HepG2 (cell line): Measurements from ENCODE around the gene CYP11A1. TPM values are rescaled to one million over a fixed set of nuclear protein-coding genes. Genes with fewer than 3 reads are reported as not detected.

Source experiments
- ATAC-seq: fragments of 200-7000 bp; cut with Tn5 transposase; 3 replicates; pipeline ENCODE4 v1.9.1; 2020; ENCODE audit warnings: mild to moderate bottlenecking, moderate library complexity
- BruUV-seq: library from RNA; stranded (reverse); fragments of 400-500 nt; replicated peaks from 2 replicates; lab custom pipeline; 2021; lab: Mats Ljungman, UMichigan
- CTCF ChIA-PET: fragments of 300-600 bp; formaldehyde crosslinking; extraction: SDS; loops from one replicate; lab custom pipeline; 2021; ENCODE audit warnings: low total read pairs, inconsistent platforms, low intra/inter-chr PET ratio; lab: Yijun Ruan, JAX
- POLR2A ChIA-PET: fragments of 350-600 bp; sonication (Branson Sonifier 250); formaldehyde crosslinking; loops from one replicate; lab custom pipeline; 2020; ENCODE audit warnings: antibody characterized with exemption, inconsistent platforms; lab: Yijun Ruan, JAX
- DNase-seq: peaks from one replicate; pipeline ENCODE4 v3.0.0-alpha.2; 2015; ENCODE audit warnings: low spot score
- FAIRE-seq: peaks from 3 replicates; lab custom pipeline; 2011; peaks lifted over from hg19 to GRCh38; lab: Jason Lieb, UNC
- H2AFZ ChIP-seq: one replicate; pipeline ENCODE4 v1.6.1; 2011; ENCODE audit warnings: low read length, inconsistent platforms
- H3K27ac ChIP-seq: fragments of 300-600 bp; 3 replicates; pipeline ENCODE4 v1.8.0; 2011; ENCODE audit warnings: mixed run types, mild to moderate bottlenecking, mixed read lengths, low read length, inconsistent platforms; ENCODE audit not compliant: insufficient read depth; ENCODE audit errors: extremely low read length
- H3K27me3 ChIP-seq, 2 experiments: fragments of 200-600 bp in 1 of 2; 2 replicates in 1 of 2; 3 replicates in 1 of 2; pipeline versions ENCODE4 v1.6.0 to v1.8.0; 2011; ENCODE audit warnings: low read length in 2 of 2, mild to moderate bottlenecking in 2 of 2, moderate library complexity in 2 of 2, inconsistent platforms in 1 of 2; ENCODE audit not compliant: insufficient read depth in 2 of 2, control insufficient read depth in 1 of 2
- H3K36me3 ChIP-seq, 2 experiments: fragments of 200-600 bp in 1 of 2; replicated peaks in 1 of 2; 2 replicates in 1 of 2; 3 replicates in 1 of 2; pipeline versions ENCODE4 v1.5.1 to v1.8.0; 2011; ENCODE audit warnings: low read length in 2 of 2, inconsistent platforms in 1 of 2; ENCODE audit not compliant: insufficient read depth in 2 of 2, control insufficient read depth in 1 of 2
- H3K4me1 ChIP-seq: 2 replicates; pipeline ENCODE4 v1.5.1; 2012; ENCODE audit warnings: low read length, inconsistent platforms; ENCODE audit not compliant: insufficient read depth
- H3K4me2 ChIP-seq: 2 replicates; pipeline ENCODE4 v1.6.0; 2011; ENCODE audit warnings: low read depth, low read length, inconsistent platforms
- H3K4me3 ChIP-seq, 3 experiments: fragments of 200-600 bp in 1 of 3; sonication (generic), shearing (Covaris generic) in 1 of 3; replicated peaks in 1 of 3; 2 replicates each; pipeline ENCODE4 v1.5.1; 2011 to 2016; ENCODE audit warnings: low read length in 3 of 3, inconsistent platforms in 2 of 3, low read depth in 2 of 3, mild to moderate bottlenecking in 2 of 3, control low read depth in 1 of 3, mixed read lengths in 1 of 3; ENCODE audit not compliant: insufficient read depth in 1 of 3
- H3K79me2 ChIP-seq: one replicate; pipeline ENCODE4 v1.6.1; 2011; ENCODE audit warnings: low read length, inconsistent platforms; ENCODE audit not compliant: insufficient read depth
- H3K9ac ChIP-seq: 2 replicates; pipeline ENCODE4 v1.6.0; 2011; ENCODE audit warnings: mild to moderate bottlenecking, low read depth, low read length, inconsistent platforms; ENCODE audit not compliant: insufficient read depth
- H3K9me3 ChIP-seq: 2 replicates; pipeline ENCODE4 v1.5.1; 2012; ENCODE audit warnings: mild to moderate bottlenecking, low read length
- H4K20me1 ChIP-seq: 2 replicates; pipeline ENCODE4 v1.6.0; 2011; ENCODE audit warnings: inconsistent platforms, mild to moderate bottlenecking, low read length, moderate library complexity; ENCODE audit not compliant: insufficient read depth
- ARNT2 ChIP-seq: sonication (generic); formaldehyde crosslinking; IDR thresholded peaks from 2 replicates; pipeline ENCODE4 v1.8.0; 2022; ENCODE audit warnings: mild to moderate bottlenecking, low read depth, missing genetic modification reagents, moderate library complexity
- ATF7 ChIP-seq, 2 experiments: fragments of 450-650 bp in 1 of 2; sonication (generic) in 1 of 2; formaldehyde crosslinking in 1 of 2; IDR thresholded peaks; 2 replicates each; pipeline versions ENCODE4 v1.4.0 to v1.6.1; 2016 to 2020; ENCODE audit warnings: antibody characterized with exemption in 1 of 2, mild to moderate bottlenecking in 1 of 2, missing genetic modification reagents in 1 of 2
- FOXC1 ChIP-seq: sonication (generic); formaldehyde crosslinking; IDR thresholded peaks from 2 replicates; pipeline ENCODE4 v1.8.0; 2022; ENCODE audit warnings: mild to moderate bottlenecking, missing genetic modification reagents, borderline replicate concordance
- MTF1 ChIP-seq: sonication (generic); formaldehyde crosslinking; IDR thresholded peaks from 2 replicates; pipeline ENCODE4 v1.5.0; 2020; ENCODE audit warnings: missing genetic modification reagents
- NONO ChIP-seq, 2 experiments: fragments of 450-650 bp in 1 of 2; sonication (generic) in 1 of 2; formaldehyde crosslinking in 1 of 2; IDR thresholded peaks in 1 of 2; conservative IDR thresholded peaks in 1 of 2; 2 replicates each; pipeline versions ENCODE4 v1.6.1 to v1.8.0; 2017 to 2022; ENCODE audit warnings: mild to moderate bottlenecking in 1 of 2, missing genetic modification reagents in 1 of 2, moderate library complexity in 1 of 2
- RAD21 ChIP-seq: fragments of 450-650 bp; formaldehyde crosslinking; IDR thresholded peaks from 2 replicates; pipeline ENCODE4 v1.5.0; 2020; ENCODE audit warnings: mild to moderate bottlenecking
- RBFOX2 ChIP-seq: fragments of 200-400 bp; formaldehyde crosslinking; IDR thresholded peaks from 2 replicates; pipeline ENCODE4 v1.6.1; 2017; ENCODE audit warnings: low read depth, mild to moderate bottlenecking, low read length
- RFX1 ChIP-seq: fragments of 450-650 bp; IDR thresholded peaks from 2 replicates; pipeline ENCODE4 v1.6.1; 2017
- TCF12 ChIP-seq, 2 experiments: fragments of 450-650 bp in 1 of 2; sonication (generic) in 1 of 2; formaldehyde crosslinking in 1 of 2; IDR thresholded peaks; 2 replicates each; pipeline versions ENCODE4 v1.6.1 to v1.8.0; 2017 to 2022; ENCODE audit warnings: antibody characterized with exemption in 1 of 2, mild to moderate bottlenecking in 1 of 2, missing genetic modification reagents in 1 of 2, moderate library complexity in 1 of 2
- ZMAT3 ChIP-seq: sonication (generic); formaldehyde crosslinking; conservative IDR thresholded peaks from 2 replicates; pipeline ENCODE4 v1.7.0; 2021; ENCODE audit warnings: missing genetic modification reagents
- ZNF121 ChIP-seq: sonication (generic); formaldehyde crosslinking; IDR thresholded peaks from 2 replicates; pipeline ENCODE4 v1.5.0; 2020; ENCODE audit warnings: mild to moderate bottlenecking, missing genetic modification reagents
- ZNF33A ChIP-seq: sonication (generic); formaldehyde crosslinking; IDR thresholded peaks from 2 replicates; pipeline ENCODE4 v1.5.1; 2020; ENCODE audit warnings: missing genetic modification reagents, mild to moderate bottlenecking, moderate library complexity, borderline replicate concordance
- ZNF773 ChIP-seq: sonication (generic); formaldehyde crosslinking; IDR thresholded peaks from 2 replicates; pipeline ENCODE4 v1.4.0; 2020; ENCODE audit warnings: missing genetic modification reagents, borderline replicate concordance
- WGBS: methylation state at CpG from one replicate; pipeline ENCODE4 v1.1.6; 2017; ENCODE audit warnings: low lambda C conversion rate; 5-methylcytosine and 5-hydroxymethylcytosine counted together
- in situ Hi-C: cut with HindIII; loops from 2 replicates; pipeline ENCODE4 v1.10.0; 2017; ENCODE audit warnings: low pct_unique_long_range_greater_than_20kb; ENCODE audit not compliant: extremely low pct_ligation_motif_present
- intact Hi-C: fragments of 100-400 bp; cut with micrococcal nuclease; formaldehyde crosslinking; loops from one replicate; pipeline ENCODE4 v1.10.0; 2022; ENCODE audit not compliant: unreplicated experiment
- polyA plus RNA-seq, 8 experiments: library from polyadenylated mRNA; depleted of rRNA in 3 of 8; stranded (reverse) in 7 of 8; unstranded in 1 of 8; fragments of >200 nt; fragmentation: Illumina TruSeq in 4 of 8; extraction: Trizol in 4 of 8; gene quantifications; 2 replicates each; pipeline versions ENCODE4 v1.2.1 to v1.2.3, GENCODE V29; 2011 to 2016; ENCODE audit warnings: low read depth in 4 of 8, missing spikeins in 1 of 8, mixed read lengths in 1 of 8; ENCODE audit not compliant: insufficient read depth in 1 of 8
- total RNA-seq, 5 experiments: library from RNA; depleted of rRNA; stranded (reverse); fragments of >200 nt; fragmentation: Illumina TruSeq; extraction: Trizol; gene quantifications; 2 replicates each; pipeline ENCODE4 v1.2.3, GENCODE V29; 2016; ENCODE audit warnings: low read depth in 1 of 5
- TF ChIP-seq, protein P1 (sequence below): sonication (generic); formaldehyde crosslinking; IDR thresholded peaks from 2 replicates; pipeline ENCODE4 v1.4.0; 2020; ENCODE audit warnings: missing genetic modification reagents, borderline replicate concordance
- TF ChIP-seq, protein P2 (sequence below): sonication (generic); formaldehyde crosslinking; IDR thresholded peaks from 2 replicates; pipeline ENCODE4 v1.4.0; 2020; ENCODE audit warnings: missing genetic modification reagents, borderline replicate concordance

The CYP11A1 gene
- total and polyA plus RNA-seq, 2 of the 13 experiments (the other 11 are each of a cell fraction or from before 2014, with no cell fraction given), result 0.66 to 0.92 TPM

DNA sequence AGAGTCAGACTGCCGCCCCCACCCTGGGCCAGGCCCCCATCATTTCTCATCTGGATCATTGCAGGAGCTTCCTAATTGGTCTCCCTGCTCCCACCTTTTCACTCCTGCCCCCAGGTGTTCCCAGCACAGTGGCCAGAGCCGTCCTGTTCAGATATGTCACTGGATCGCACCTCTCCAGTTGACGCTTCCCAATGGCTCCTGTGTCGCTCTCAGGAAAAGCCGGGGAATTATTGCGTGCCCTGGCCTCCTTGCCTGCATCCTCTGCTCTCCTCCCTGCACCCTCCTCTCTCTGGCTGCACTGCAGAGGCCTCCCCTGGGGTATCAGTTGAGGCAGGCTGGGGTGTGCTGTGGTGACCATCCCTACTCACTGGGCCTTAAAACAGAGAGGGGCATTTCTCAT lies 25.5 kb upstream of the CYP11A1 start:
- ChIA-PET POLR2A (interaction anchor here (1.7 kb wide), 1 partner anchor 50 kb away, joined by 3 read pairs; no protein-coding TSS in a partner anchor), CTCF (no interaction called here)
- BruUV-seq, result no TSS peak
- intact Hi-C loops, result no loop called here
- H3K9ac ChIP-seq, result no peak overlapping the region
- no peaks in the 10 kb centered on the region for H3K36me3 ChIP-seq
- TF ChIP-seq ATF7 (IDR thresholded peaks at IDR 0.05) (no peak), ATF7 (CRISPR knock-in tag; IDR thresholded peaks at IDR 0.05) (no peak), ZNF33A (no peak), FOXC1 (CRISPR knock-in tag) (no peak), ZNF773 (no peak), ZNF121 (no peak), MTF1 (CRISPR knock-in tag) (no peak), NONO (IDR thresholded peaks at IDR 0.05) (no peak), NONO (CRISPR knock-in tag; conservative IDR thresholded peaks at IDR 0.05) (no peak), ARNT2 (CRISPR knock-in tag) (no peak), RFX1 (no peak), TCF12 (IDR thresholded peaks at IDR 0.05) (no peak), TCF12 (CRISPR knock-in tag; IDR thresholded peaks at IDR 0.05) (no peak), RAD21 (CRISPR knock-in tag) (no peak), RBFOX2 (no peak), ZMAT3 (CRISPR knock-in tag) (no peak)
- TF ChIP-seq, protein P1, sequence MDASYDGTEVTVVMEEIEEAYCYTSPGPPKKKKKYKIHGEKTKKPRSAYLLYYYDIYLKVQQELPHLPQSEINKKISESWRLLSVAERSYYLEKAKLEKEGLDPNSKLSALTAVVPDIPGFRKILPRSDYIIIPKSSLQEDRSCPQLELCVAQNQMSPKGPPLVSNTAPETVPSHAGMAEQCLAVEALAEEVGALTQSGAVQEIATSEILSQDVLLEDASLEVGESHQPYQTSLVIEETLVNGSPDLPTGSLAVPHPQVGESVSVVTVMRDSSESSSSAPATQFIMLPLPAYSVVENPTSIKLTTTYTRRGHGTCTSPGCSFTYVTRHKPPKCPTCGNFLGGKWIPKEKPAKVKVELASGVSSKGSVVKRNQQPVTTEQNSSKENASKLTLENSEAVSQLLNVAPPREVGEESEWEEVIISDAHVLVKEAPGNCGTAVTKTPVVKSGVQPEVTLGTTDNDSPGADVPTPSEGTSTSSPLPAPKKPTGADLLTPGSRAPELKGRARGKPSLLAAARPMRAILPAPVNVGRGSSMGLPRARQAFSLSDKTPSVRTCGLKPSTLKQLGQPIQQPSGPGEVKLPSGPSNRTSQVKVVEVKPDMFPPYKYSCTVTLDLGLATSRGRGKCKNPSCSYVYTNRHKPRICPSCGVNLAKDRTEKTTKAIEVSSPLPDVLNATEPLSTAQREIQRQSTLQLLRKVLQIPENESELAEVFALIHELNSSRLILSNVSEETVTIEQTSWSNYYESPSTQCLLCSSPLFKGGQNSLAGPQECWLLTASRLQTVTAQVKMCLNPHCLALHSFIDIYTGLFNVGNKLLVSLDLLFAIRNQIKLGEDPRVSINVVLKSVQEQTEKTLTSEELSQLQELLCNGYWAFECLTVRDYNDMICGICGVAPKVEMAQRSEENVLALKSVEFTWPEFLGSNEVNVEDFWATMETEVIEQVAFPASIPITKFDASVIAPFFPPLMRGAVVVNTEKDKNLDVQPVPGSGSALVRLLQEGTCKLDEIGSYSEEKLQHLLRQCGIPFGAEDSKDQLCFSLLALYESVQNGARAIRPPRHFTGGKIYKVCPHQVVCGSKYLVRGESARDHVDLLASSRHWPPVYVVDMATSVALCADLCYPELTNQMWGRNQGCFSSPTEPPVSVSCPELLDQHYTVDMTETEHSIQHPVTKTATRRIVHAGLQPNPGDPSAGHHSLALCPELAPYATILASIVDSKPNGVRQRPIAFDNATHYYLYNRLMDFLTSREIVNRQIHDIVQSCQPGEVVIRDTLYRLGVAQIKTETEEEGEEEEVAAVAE (CRISPR knock-in tag), result no peak
- TF ChIP-seq, protein P2, sequence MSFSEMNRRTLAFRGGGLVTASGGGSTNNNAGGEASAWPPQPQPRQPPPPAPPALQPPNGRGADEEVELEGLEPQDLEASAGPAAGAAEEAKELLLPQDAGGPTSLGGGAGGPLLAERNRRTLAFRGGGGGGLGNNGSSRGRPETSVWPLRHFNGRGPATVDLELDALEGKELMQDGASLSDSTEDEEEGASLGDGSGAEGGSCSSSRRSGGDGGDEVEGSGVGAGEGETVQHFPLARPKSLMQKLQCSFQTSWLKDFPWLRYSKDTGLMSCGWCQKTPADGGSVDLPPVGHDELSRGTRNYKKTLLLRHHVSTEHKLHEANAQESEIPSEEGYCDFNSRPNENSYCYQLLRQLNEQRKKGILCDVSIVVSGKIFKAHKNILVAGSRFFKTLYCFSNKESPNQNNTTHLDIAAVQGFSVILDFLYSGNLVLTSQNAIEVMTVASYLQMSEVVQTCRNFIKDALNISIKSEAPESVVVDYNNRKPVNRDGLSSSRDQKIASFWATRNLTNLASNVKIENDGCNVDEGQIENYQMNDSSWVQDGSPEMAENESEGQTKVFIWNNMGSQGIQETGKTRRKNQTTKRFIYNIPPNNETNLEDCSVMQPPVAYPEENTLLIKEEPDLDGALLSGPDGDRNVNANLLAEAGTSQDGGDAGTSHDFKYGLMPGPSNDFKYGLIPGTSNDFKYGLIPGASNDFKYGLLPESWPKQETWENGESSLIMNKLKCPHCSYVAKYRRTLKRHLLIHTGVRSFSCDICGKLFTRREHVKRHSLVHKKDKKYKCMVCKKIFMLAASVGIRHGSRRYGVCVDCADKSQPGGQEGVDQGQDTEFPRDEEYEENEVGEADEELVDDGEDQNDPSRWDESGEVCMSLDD (CRISPR knock-in tag), result no peak
- H3K79me2 ChIP-seq, result no peaks in the 10 kb centered on the region
- in situ Hi-C loops, result no loop called here
- DNase-seq, result no peak
- FAIRE-seq, result no peak
- peaks cover 8 to 65% of the 10 kb centered on the region in 2 experiments; a peak in 3 of 5 replicates for H3K27me3 ChIP-seq
- H3K4me1 ChIP-seq, result peaks cover 67% of the 10 kb centered on the region
- no peaks in the 10 kb centered on the region for H3K9me3 ChIP-seq
- no peak overlapping the region for H2AFZ ChIP-seq
- no peak overlapping the region for H3K4me2 ChIP-seq
- no peaks in the 10 kb centered on the region for H4K20me1 ChIP-seq
- WGBS, result 67% methylated on average over 7 of the region's 7 CpGs
- no peak overlapping the region for H3K4me3 ChIP-seq
- ATAC-seq, result no peak
- H3K27ac ChIP-seq, result no peak overlapping the region
